HepG2 (cell line): ENCODE data around the gene SLC29A3. TPM values are rescaled to one million over a fixed set of nuclear protein-coding genes. Genes with fewer than 3 reads are reported as not detected.

Experiments used
- ATAC-seq: fragments of 200-7000 bp; cut with Tn5 transposase; 3 replicates; pipeline ENCODE4 v1.9.1; 2020; ENCODE audit warnings: mild to moderate bottlenecking, moderate library complexity
- BruUV-seq: library from RNA; stranded (reverse); fragments of 400-500 nt; replicated peaks from 2 replicates; lab custom pipeline; 2021; lab: Mats Ljungman, UMichigan
- CTCF ChIA-PET: fragments of 300-600 bp; formaldehyde crosslinking; extraction: SDS; loops from one replicate; lab custom pipeline; 2021; ENCODE audit warnings: low total read pairs, inconsistent platforms, low intra/inter-chr PET ratio; lab: Yijun Ruan, JAX
- POLR2A ChIA-PET: fragments of 350-600 bp; sonication (Branson Sonifier 250); formaldehyde crosslinking; loops from one replicate; lab custom pipeline; 2020; ENCODE audit warnings: antibody characterized with exemption, inconsistent platforms; lab: Yijun Ruan, JAX
- DNase-seq: peaks from one replicate; pipeline ENCODE4 v3.0.0-alpha.2; 2015; ENCODE audit warnings: low spot score
- FAIRE-seq: peaks from 3 replicates; lab custom pipeline; 2011; peaks lifted over from hg19 to GRCh38; lab: Jason Lieb, UNC
- H2AFZ ChIP-seq: one replicate; pipeline ENCODE4 v1.6.1; 2011; ENCODE audit warnings: low read length, inconsistent platforms
- H3K27ac ChIP-seq: fragments of 300-600 bp; 3 replicates; pipeline ENCODE4 v1.8.0; 2011; ENCODE audit warnings: mixed run types, mild to moderate bottlenecking, mixed read lengths, low read length, inconsistent platforms; ENCODE audit not compliant: insufficient read depth; ENCODE audit errors: extremely low read length
- H3K27me3 ChIP-seq, 2 experiments: fragments of 200-600 bp in 1 of 2; 2 replicates in 1 of 2; 3 replicates in 1 of 2; pipeline versions ENCODE4 v1.6.0 to v1.8.0; 2011; ENCODE audit warnings: low read length in 2 of 2, mild to moderate bottlenecking in 2 of 2, moderate library complexity in 2 of 2, inconsistent platforms in 1 of 2; ENCODE audit not compliant: insufficient read depth in 2 of 2, control insufficient read depth in 1 of 2
- H3K36me3 ChIP-seq, 2 experiments: fragments of 200-600 bp in 1 of 2; replicated peaks in 1 of 2; 2 replicates in 1 of 2; 3 replicates in 1 of 2; pipeline versions ENCODE4 v1.5.1 to v1.8.0; 2011; ENCODE audit warnings: low read length in 2 of 2, inconsistent platforms in 1 of 2; ENCODE audit not compliant: insufficient read depth in 2 of 2, control insufficient read depth in 1 of 2
- H3K4me1 ChIP-seq: 2 replicates; pipeline ENCODE4 v1.5.1; 2012; ENCODE audit warnings: low read length, inconsistent platforms; ENCODE audit not compliant: insufficient read depth
- H3K4me2 ChIP-seq: 2 replicates; pipeline ENCODE4 v1.6.0; 2011; ENCODE audit warnings: low read depth, low read length, inconsistent platforms
- H3K4me3 ChIP-seq, 3 experiments: fragments of 200-600 bp in 1 of 3; sonication (generic), shearing (Covaris generic) in 1 of 3; replicated peaks in 1 of 3; 2 replicates each; pipeline ENCODE4 v1.5.1; 2011 to 2016; ENCODE audit warnings: low read length in 3 of 3, inconsistent platforms in 2 of 3, low read depth in 2 of 3, mild to moderate bottlenecking in 2 of 3, control low read depth in 1 of 3, mixed read lengths in 1 of 3; ENCODE audit not compliant: insufficient read depth in 1 of 3
- H3K79me2 ChIP-seq: one replicate; pipeline ENCODE4 v1.6.1; 2011; ENCODE audit warnings: low read length, inconsistent platforms; ENCODE audit not compliant: insufficient read depth
- H3K9ac ChIP-seq: 2 replicates; pipeline ENCODE4 v1.6.0; 2011; ENCODE audit warnings: mild to moderate bottlenecking, low read depth, low read length, inconsistent platforms; ENCODE audit not compliant: insufficient read depth
- H3K9me3 ChIP-seq: 2 replicates; pipeline ENCODE4 v1.5.1; 2012; ENCODE audit warnings: mild to moderate bottlenecking, low read length
- H4K20me1 ChIP-seq: 2 replicates; pipeline ENCODE4 v1.6.0; 2011; ENCODE audit warnings: inconsistent platforms, mild to moderate bottlenecking, low read length, moderate library complexity; ENCODE audit not compliant: insufficient read depth
- IRF2 ChIP-seq: IDR thresholded peaks from 2 replicates; pipeline ENCODE4 v1.6.1; 2018; ENCODE audit warnings: missing genetic modification reagents, missing compliant biosample characterization
- SKI ChIP-seq: fragments of 450-650 bp; IDR thresholded peaks from one replicate; pipeline ENCODE4 v1.6.1; 2018; ENCODE audit warnings: mild to moderate bottlenecking; ENCODE audit not compliant: partially characterized antibody
- SOX6 ChIP-seq, 2 experiments: fragments of 450-650 bp in 1 of 2; sonication (generic) in 1 of 2; formaldehyde crosslinking in 1 of 2; IDR thresholded peaks; 2 replicates each; pipeline versions ENCODE4 v1.4.0 to v1.6.1; 2017 to 2020; ENCODE audit warnings: antibody characterized with exemption in 1 of 2, mild to moderate bottlenecking in 1 of 2, missing genetic modification reagents in 1 of 2
- ZNF761 ChIP-seq: sonication (generic); formaldehyde crosslinking; conservative IDR thresholded peaks from 2 replicates; pipeline ENCODE4 v1.4.0; 2020; ENCODE audit warnings: mild to moderate bottlenecking, missing genetic modification reagents
- WGBS: methylation state at CpG from one replicate; pipeline ENCODE4 v1.1.6; 2017; ENCODE audit warnings: low lambda C conversion rate; 5-methylcytosine and 5-hydroxymethylcytosine counted together
- in situ Hi-C: cut with HindIII; loops from 2 replicates; pipeline ENCODE4 v1.10.0; 2017; ENCODE audit warnings: low pct_unique_long_range_greater_than_20kb; ENCODE audit not compliant: extremely low pct_ligation_motif_present
- intact Hi-C: fragments of 100-400 bp; cut with micrococcal nuclease; formaldehyde crosslinking; loops from one replicate; pipeline ENCODE4 v1.10.0; 2022; ENCODE audit not compliant: unreplicated experiment
- polyA plus RNA-seq, 8 experiments: library from polyadenylated mRNA; depleted of rRNA in 3 of 8; stranded (reverse) in 7 of 8; unstranded in 1 of 8; fragments of >200 nt; fragmentation: Illumina TruSeq in 4 of 8; extraction: Trizol in 4 of 8; gene quantifications; 2 replicates each; pipeline versions ENCODE4 v1.2.1 to v1.2.3, GENCODE V29; 2011 to 2016; ENCODE audit warnings: low read depth in 4 of 8, missing spikeins in 1 of 8, mixed read lengths in 1 of 8; ENCODE audit not compliant: insufficient read depth in 1 of 8
- total RNA-seq, 5 experiments: library from RNA; depleted of rRNA; stranded (reverse); fragments of >200 nt; fragmentation: Illumina TruSeq; extraction: Trizol; gene quantifications; 2 replicates each; pipeline ENCODE4 v1.2.3, GENCODE V29; 2016; ENCODE audit warnings: low read depth in 1 of 5
- TF ChIP-seq, protein P1 (sequence below), 2 experiments: sonication (generic) in 1 of 2; formaldehyde crosslinking in 1 of 2; IDR thresholded peaks; 2 replicates each; pipeline versions ENCODE4 v1.4.0 to v1.6.1; 2016 to 2020; ENCODE audit warnings: borderline replicate concordance in 1 of 2, low read depth in 1 of 2, mild to moderate bottlenecking in 1 of 2, missing genetic modification reagents in 1 of 2

The SLC29A3 gene
- total and polyA plus RNA-seq, 2 of the 13 experiments (the other 11 are each of a cell fraction or from before 2014, with no cell fraction given) = 8.6 to 11.8 TPM

DNA sequence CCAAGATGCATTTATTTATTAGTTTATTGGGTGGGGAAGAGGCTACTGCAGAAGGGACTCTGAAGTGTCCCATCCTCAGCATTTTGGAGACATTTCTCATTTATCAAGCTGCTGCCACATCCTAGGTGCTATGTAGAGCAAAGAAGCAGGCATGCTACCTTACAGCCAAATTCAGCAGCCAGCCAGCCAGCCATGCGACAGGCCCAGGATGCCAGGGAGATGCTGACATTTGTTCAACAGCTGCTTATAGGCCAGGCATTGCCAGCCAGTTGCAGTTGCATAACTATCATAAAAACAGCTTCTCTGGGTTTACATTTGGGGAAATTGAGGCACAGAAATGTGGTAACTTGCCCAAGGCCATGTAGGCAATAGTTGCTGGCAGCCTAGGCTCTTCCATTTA, 2.3 kb downstream of the SLC29A3 start:
- H3K27ac ChIP-seq = no peak overlapping the region
- in situ Hi-C loops (no loop called here), intact Hi-C loops (no loop called here)
- 0 out of 2 replicates have a peak overlapping the region, but pooled peaks have one; percentile 82 for H3K4me2 ChIP-seq
- DNase-seq (no peak), ATAC-seq (no peak), FAIRE-seq (no peak)
- 0 out of 5 replicates have a peak, but pooled peaks cover 0 to 8% of the 10 kb centered on the region in 2 experiments for H3K27me3 ChIP-seq
- no peaks in the 10 kb centered on the region for H4K20me1 ChIP-seq
- WGBS = no CpG with 5 or more reads among the region's 1 CpG
- TF ChIP-seq ZNF761 (CRISPR knock-in tag) (no peak), SOX6 (IDR thresholded peaks at IDR 0.05) (no peak), SOX6 (CRISPR knock-in tag; IDR thresholded peaks at IDR 0.05) (no peak), SKI (no peak), IRF2 (CRISPR knock-in tag) (no peak)
- TF ChIP-seq, protein P1, sequence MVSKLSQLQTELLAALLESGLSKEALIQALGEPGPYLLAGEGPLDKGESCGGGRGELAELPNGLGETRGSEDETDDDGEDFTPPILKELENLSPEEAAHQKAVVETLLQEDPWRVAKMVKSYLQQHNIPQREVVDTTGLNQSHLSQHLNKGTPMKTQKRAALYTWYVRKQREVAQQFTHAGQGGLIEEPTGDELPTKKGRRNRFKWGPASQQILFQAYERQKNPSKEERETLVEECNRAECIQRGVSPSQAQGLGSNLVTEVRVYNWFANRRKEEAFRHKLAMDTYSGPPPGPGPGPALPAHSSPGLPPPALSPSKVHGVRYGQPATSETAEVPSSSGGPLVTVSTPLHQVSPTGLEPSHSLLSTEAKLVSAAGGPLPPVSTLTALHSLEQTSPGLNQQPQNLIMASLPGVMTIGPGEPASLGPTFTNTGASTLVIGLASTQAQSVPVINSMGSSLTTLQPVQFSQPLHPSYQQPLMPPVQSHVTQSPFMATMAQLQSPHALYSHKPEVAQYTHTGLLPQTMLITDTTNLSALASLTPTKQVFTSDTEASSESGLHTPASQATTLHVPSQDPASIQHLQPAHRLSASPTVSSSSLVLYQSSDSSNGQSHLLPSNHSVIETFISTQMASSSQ (IDR thresholded peaks at IDR 0.05; ENCODE audit: low read depth) = no peak
- TF ChIP-seq, protein P1 (CRISPR knock-in tag; IDR thresholded peaks at IDR 0.05; ENCODE audit: borderline replicate concordance) = no peak
- H3K9ac ChIP-seq = no peak overlapping the region
- peaks cover 3% of the 10 kb centered on the region for H3K79me2 ChIP-seq
- no TSS peak for BruUV-seq
- peaks cover 47% of the 10 kb centered on the region for H3K4me1 ChIP-seq
- H3K36me3 ChIP-seq = peaks cover 5 to 31% of the 10 kb centered on the region in 2 experiments; a peak in 4 of 5 replicates
- no peaks in the 10 kb centered on the region for H3K9me3 ChIP-seq
- CTCF ChIA-PET = interaction anchor here (1.3 kb wide), 1 partner anchor 56 kb away, joined by 3 read pairs; no protein-coding TSS in a partner anchor
- no peak overlapping the region for H2AFZ ChIP-seq
- no peak overlapping the region for H3K4me3 ChIP-seq
- POLR2A ChIA-PET = interaction anchor here (0.9 to 6.3 kb wide), 3 partner anchors 15 to 56 kb away, joined by 3 to 210 read pairs (median 4); no protein-coding TSS in a partner anchor
